Measurements from ENCODE around the gene PITPNC1. TPM values are rescaled to one million over a fixed set of nuclear protein-coding genes. Genes with fewer than 3 reads are reported as not detected.
A peak's percentile ranks its signal among the peaks of the same experiment; 100 is the strongest.
"Not testable (repeated sequence)": the region's sequence is repeated elsewhere in the genome, so short reads cannot be mapped to it uniquely, and the experiment has no call there.

PITPNC1 gene
- total RNA-seq, 2 donors from 2014 or later: 12.5 to 18.1 TPM

DNA sequence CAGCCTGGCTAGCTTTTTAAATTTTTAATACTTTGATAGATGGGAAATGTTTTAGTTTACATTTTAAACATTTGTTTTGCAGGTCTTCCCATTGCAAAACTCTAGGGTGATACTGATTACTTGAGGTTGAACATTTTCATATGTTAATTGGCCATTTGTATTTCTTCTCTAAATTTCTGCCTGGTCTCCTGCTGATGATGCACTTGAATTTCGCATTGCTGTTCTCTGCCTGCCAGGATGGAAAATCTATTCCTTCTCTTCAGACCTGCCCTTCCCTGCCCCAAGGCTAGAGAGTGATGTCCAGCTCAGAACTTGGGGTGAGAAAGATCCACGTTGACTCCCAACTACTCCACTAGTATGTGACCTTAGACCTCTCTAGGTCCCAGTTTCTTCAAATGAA is 134.7 kb downstream of the PITPNC1 start:
- Histone ChIP-seq H3K27me3 (no peaks in the 10 kb centered on the region), H3K4me3 (no peak overlapping the region), H3K27ac (no peak overlapping the region), H3K4me1 (peaks cover 0 to 33% of the 10 kb centered on the region in 2 donors), H3K9me3 (peaks cover 0 to 9% of the 10 kb centered on the region in 2 donors), H3K36me3 (no peaks in the 10 kb centered on the region)
- DNase-seq (ENCODE audit: low spot score): no peak
- TF ChIP-seq, protein P1, sequence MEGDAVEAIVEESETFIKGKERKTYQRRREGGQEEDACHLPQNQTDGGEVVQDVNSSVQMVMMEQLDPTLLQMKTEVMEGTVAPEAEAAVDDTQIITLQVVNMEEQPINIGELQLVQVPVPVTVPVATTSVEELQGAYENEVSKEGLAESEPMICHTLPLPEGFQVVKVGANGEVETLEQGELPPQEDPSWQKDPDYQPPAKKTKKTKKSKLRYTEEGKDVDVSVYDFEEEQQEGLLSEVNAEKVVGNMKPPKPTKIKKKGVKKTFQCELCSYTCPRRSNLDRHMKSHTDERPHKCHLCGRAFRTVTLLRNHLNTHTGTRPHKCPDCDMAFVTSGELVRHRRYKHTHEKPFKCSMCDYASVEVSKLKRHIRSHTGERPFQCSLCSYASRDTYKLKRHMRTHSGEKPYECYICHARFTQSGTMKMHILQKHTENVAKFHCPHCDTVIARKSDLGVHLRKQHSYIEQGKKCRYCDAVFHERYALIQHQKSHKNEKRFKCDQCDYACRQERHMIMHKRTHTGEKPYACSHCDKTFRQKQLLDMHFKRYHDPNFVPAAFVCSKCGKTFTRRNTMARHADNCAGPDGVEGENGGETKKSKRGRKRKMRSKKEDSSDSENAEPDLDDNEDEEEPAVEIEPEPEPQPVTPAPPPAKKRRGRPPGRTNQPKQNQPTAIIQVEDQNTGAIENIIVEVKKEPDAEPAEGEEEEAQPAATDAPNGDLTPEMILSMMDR (IDR thresholded peaks at IDR 0.05): no peak

DNA sequence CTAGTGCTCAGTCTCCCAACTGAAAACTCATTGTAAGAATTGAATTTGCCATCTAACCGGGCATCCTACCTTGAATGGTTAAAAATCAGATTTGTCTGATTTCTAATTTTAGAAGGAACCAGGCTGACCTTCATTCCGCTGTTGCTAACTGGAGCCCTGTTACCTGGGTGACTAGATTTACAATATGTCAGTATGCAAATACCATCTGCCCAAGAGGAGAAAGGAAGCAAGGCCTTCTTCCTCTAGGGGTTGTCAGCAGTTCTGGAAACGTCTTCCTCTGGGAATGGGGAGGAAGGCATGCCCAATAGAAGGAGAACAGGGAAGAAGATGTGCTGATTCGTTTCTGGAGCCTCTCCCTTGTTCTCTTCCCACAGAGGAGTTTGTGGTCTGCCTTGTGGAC is 137.9 kb downstream of the PITPNC1 start:
- no peak for DNase-seq (ENCODE audit: low spot score)
- H3K36me3 ChIP-seq: no peaks in the 10 kb centered on the region
- H3K27me3 ChIP-seq: no peaks in the 10 kb centered on the region
- H3K4me1 ChIP-seq: peaks cover 0 to 30% of the 10 kb centered on the region in 2 donors
- H3K9me3 ChIP-seq: no peaks in the 10 kb centered on the region
- peak overlapping the region in 1 of 2 donors; percentile 12 for H3K4me3 ChIP-seq
- H3K27ac ChIP-seq: peak overlapping the region; percentile 62 to 67
- TF ChIP-seq, protein P1 (IDR thresholded peaks at IDR 0.05): no peak

DNA sequence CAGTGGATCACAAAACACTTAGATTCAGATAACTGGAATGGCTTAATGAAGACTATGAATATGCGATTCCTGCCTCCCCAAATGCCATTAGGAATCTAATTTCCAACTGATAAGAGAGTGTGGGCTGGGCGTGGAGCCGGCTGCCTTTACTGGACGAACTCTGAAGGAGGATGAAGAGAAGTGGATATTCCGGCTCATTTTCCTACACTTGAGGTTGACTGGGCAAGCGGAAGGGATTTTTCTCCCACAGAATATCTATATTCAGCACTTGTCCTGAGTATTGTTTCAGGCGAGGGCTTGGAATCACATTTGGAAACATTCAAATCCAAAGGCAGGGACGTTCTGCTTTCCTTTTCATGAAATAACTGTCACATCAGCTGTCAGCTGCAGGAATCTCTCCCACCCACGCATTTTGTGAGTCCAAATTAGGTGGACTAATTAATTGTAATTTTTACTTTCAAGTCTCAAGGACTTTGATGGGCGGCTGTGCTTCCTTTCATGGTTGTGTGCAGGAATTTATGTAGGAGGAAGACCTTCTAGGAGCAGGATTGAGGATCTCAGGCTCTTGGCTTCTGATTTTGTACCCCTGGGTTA is 138.5 kb downstream of the PITPNC1 start:
- Histone ChIP-seq H3K27ac (peak overlapping the region; percentile 62 to 67), H3K4me3 (peak overlapping the region in 1 of 2 donors; percentile 12), H3K36me3 (no peaks in the 10 kb centered on the region), H3K4me1 (peaks cover 0 to 31% of the 10 kb centered on the region in 2 donors), H3K27me3 (no peaks in the 10 kb centered on the region), H3K9me3 (no peaks in the 10 kb centered on the region)
- no peak for DNase-seq (ENCODE audit: low spot score)
- TF ChIP-seq, protein P1 (IDR thresholded peaks at IDR 0.05): no peak

DNA sequence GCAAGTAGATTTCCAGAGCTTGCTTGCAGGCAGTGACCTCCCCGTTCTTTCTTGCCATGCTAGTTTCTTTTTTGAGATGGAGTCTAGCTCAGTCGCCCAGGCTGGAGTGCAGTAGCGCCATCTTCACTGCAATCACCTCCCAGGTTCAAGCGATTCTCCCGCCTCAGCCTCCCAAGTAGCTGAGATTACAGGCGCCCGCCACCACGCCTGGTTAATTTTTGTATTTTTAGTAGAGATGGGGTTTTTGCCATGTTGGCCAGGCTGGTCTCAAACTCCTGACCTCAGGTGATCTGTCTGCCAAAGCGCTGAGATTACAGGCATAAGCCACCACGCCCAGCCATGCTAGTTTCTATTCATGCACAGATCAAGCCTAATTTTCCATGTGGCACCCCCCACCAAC is 139.5 kb downstream of the PITPNC1 start:
- peaks cover 0 to 34% of the 10 kb centered on the region in 2 donors for H3K4me1 ChIP-seq
- not testable (repeated sequence) for H3K9me3 ChIP-seq; H3K27ac ChIP-seq; H3K27me3 ChIP-seq; H3K36me3 ChIP-seq; DNase-seq (ENCODE audit: low spot score); H3K4me3 ChIP-seq

DNA sequence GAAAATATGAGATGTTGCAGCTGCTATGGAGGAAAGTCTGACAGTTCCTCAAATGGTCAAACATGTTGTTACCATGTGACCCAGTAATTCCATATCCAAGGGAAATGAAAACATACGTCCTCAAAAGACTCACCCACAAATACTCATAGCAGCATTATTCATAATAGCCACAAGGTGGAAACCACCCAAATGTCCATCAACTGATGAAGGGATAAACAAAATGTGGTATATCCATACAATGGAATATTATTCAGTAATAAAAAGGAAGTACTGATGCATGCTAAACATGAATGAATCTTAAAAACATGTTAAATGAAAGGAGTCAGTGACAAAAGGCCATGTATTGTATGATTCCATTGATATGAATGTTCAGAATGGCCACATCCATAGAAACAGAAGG is 140.2 kb downstream of the PITPNC1 start:
- no peaks in the 10 kb centered on the region for H3K9me3 ChIP-seq
- DNase-seq (ENCODE audit: low spot score): no peak
- TF ChIP-seq, protein P1 (IDR thresholded peaks at IDR 0.05): no peak
- no peak overlapping the region for H3K27ac ChIP-seq
- H3K27me3 ChIP-seq: no peaks in the 10 kb centered on the region
- H3K4me1 ChIP-seq: peaks cover 0 to 34% of the 10 kb centered on the region in 2 donors
- H3K36me3 ChIP-seq: no peaks in the 10 kb centered on the region
- H3K4me3 ChIP-seq: no peak overlapping the region

DNA sequence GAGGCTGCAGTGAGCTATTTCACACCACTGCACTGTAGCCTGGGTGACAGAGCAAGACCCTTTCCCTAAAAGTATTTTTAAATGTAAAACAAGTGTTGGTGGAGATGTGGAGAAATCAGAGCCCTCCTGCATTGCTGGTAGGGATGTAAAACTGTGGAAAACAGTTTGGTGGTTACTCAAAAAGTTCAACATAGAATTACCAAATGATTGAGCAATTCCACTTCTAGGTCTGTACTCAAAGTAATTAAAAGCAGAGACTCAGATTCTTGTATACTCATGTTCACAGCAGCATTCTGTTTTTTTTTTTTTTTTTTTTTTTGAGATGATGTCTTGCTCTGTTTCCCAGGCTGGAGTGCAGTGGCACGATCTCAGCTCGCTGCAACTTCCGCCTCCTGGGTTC is 141.8 kb downstream of the PITPNC1 start:
- H3K27me3 ChIP-seq: no peaks in the 10 kb centered on the region
- no peak for DNase-seq (ENCODE audit: low spot score)
- H3K9me3 ChIP-seq: no peaks in the 10 kb centered on the region
- TF ChIP-seq, protein P1 (IDR thresholded peaks at IDR 0.05): no peak
- no peaks in the 10 kb centered on the region for H3K36me3 ChIP-seq
- no peak overlapping the region for H3K27ac ChIP-seq
- H3K4me1 ChIP-seq: peaks cover 0 to 34% of the 10 kb centered on the region in 2 donors
- no peak overlapping the region for H3K4me3 ChIP-seq

Data from right atrium auricular region (tissue), 2 donors.